Measurements from ENCODE around the gene AKAP5.
"Not testable (repeated sequence)": the region's sequence is repeated elsewhere in the genome, so short reads cannot be mapped to it uniquely, and the experiment has no call there.

The AKAP5 gene

DNA sequence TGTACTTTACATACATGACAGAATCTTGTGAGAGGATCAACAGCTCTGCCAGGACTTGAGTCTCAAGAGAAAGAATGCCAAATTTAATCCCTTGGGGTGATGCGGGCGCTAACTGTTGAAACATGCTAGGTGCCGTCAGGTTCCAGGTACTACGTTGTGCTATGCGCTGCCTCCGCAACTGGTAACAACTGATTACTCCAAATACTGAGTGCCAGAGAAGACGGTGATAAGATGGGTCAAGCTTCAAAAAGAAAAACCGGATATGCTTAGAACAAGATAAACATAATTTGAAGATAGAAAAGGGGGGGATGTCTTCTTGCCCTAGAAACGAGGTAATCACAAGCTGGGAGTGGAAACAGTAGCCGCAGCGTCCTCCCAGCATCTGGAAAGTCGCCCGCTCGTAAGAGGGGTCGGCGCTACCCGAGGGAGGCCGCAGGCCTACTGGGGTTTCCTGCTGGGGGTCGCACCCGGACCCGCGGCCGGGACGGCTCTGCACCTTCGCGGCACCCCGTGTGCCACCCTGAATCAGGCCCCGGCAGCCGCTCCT lies 37.7 kb downstream of the AKAP5 start:
- no peak for TF ChIP-seq GATA1 (IDR thresholded peaks at IDR 0.05; ENCODE audit: low read depth, low read length)
- no peak for TF ChIP-seq POLR2A (IDR thresholded peaks at IDR 0.05; ENCODE audit: low read length)
- peak; percentile 67 to 73 for DNase-seq

DNA sequence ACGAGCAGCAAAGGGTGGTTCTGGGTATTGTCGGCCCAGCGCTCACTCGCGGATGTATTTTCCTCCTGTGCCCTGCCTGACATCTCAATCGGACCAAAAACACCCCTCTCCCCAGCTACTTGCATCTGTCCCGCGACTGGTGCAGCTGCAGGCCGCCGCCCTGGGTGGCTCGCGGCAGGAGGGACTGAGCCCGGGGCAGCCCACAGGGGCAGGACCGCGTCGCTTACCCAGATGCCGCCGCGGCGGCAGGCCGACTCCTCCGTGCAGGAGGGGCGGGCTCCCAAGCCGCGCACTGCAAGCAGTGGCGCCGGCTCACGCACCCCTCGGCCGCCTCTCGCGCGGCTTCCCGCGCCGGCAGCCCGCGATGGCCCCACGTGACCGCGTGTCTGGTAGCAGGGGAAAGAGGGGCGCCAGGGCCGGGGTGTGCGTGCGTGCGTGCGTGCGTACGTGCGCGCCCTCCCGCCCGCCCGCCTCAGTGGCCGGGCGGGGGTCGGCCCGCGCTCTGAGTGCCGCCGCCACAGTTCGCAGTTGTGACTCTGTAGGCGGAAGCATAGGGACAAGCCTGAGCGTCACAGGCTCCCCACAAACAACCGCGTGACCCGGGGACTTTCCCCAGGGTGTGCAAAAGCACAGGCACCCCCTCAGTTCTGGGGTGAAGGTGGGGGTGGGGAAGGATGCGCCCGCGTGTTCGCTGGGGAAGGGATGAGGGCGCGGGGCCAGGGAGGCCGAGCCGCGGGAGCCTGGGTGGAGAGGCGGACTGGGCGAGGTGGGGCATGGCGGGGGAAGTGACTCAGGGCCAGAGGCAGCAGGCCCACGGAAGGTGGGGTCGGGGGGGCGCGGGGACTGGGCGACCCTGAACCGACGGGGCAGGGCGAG lies 38.4 kb downstream of the AKAP5 start, which contains the start of gene ZBTB25:
Gene ZBTB25 (minus strand): TSS at position 405 of the 876 bp plus-strand sequence. CDS start 13,305 bp downstream, outside the sequence.
- no peak for TF ChIP-seq GATA1 (IDR thresholded peaks at IDR 0.05; ENCODE audit: low read depth, low read length)
- peak; percentile 82 for TF ChIP-seq POLR2A (IDR thresholded peaks at IDR 0.05; ENCODE audit: low read length)
- DNase-seq, result peak; percentile 94

- DNase-seq, result peak; percentile 87 to 90
- no peak for TF ChIP-seq POLR2A (IDR thresholded peaks at IDR 0.05; ENCODE audit: low read length)
- TF ChIP-seq GATA1 (IDR thresholded peaks at IDR 0.05; ENCODE audit: low read depth, low read length), result no peak
Measured at GRCh38 chr14:64504310-64504896, 39.1 kb downstream of the AKAP5 start, which contains the start of gene ZBTB1. Gene ZBTB1, plus strand, starts transcription at chr14:64504770. Its CDS starts 16,735 bp downstream, at chr14:64521505.

- no peak for TF ChIP-seq GATA1 (IDR thresholded peaks at IDR 0.05; ENCODE audit: low read depth, low read length)
- DNase-seq, result peak; percentile 89 to 91
Measured at GRCh38 chr14:64504897-64505794, 39.8 kb downstream of the AKAP5 start.

DNA sequence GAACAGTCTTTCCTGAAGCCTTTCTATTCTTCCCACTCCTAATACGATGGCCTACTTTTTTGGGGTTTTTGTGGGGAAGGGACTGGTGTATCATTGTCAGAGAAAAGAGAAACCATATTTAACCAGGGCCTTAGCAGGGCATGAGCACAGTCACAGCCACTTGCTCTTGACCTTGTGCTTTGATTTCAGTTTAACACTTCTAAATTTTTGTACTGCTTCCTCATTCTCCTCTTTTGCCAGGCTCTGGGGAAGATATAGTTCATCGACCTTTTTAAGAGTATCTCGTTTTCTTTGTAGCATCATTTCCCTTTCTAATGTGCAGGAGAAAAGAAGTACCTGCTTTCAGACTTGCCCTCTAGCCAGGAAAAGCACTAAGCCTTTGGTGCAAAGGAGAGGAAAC lies 41.4 kb downstream of the AKAP5 start:
- DNase-seq, result no peak
- TF ChIP-seq POLR2A (IDR thresholded peaks at IDR 0.05; ENCODE audit: low read length), result no peak

- DNase-seq, result peak in 1 of 2 experiments; percentile 16
Measured at GRCh38 chr14:64507376-64508156, 42.3 kb downstream of the AKAP5 start.

DNA sequence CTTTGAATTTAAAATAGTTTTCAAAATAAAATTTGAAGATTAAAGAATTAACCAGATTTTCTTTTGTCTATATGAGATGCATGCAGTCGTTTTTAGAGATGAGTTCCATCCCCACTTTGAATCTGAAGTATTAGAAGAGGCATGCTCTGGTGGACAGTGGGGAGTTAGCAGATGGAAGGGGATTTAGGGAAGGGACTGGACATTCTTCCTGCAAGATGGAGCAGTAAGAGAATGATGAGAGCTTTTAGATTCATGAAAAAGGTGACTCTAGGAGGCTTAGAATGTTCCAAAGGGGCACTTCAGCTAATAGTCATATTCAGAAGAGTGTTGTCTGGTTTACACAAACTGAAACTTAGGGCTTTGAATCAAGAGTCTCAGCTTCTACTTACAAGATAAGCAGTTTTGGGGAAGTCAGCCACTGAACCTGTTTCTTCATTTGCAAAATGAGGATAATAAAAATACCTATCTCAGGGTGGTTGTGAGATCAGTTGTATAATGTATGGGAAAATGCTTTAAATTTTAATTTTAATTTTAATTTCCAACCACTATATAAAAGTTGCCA lies 43.0 kb downstream of the AKAP5 start:
- DNase-seq, result no peak
- TF ChIP-seq POLR2A (IDR thresholded peaks at IDR 0.05; ENCODE audit: low read length), result no peak
- TF ChIP-seq GATA1 (IDR thresholded peaks at IDR 0.05; ENCODE audit: low read depth, low read length), result no peak

More at GRCh38 chr14:64507376-64508156, 42.3 kb downstream of the AKAP5 start:
- TF ChIP-seq GATA1 (IDR thresholded peaks at IDR 0.05; ENCODE audit: low read depth, low read length), result no peak
- TF ChIP-seq POLR2A (IDR thresholded peaks at IDR 0.05; ENCODE audit: low read length), result no peak

DNA sequence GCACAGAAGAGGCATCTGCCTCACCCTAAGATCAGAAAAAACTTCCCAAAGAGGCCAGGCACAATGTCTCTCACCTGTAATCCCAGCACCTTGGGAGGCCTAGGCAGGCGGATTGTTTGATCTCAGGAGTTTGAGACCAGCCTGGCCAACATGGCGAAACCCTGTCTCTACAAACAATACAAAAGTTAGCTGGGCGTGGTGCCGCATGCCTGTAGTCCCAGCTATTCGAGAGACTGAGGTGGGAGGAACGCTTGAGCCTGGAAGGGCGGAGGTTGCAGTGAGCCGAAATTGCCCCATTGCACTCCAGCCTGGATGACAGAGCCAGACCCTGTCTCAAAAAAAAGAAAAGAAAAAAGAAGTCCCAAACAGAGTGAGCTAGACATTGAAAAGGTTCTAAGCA lies 43.7 kb downstream of the AKAP5 start:
- no peak for TF ChIP-seq POLR2A (IDR thresholded peaks at IDR 0.05; ENCODE audit: low read length)
- TF ChIP-seq GATA1 (IDR thresholded peaks at IDR 0.05; ENCODE audit: low read depth, low read length), result no peak
- no peak for DNase-seq

DNA sequence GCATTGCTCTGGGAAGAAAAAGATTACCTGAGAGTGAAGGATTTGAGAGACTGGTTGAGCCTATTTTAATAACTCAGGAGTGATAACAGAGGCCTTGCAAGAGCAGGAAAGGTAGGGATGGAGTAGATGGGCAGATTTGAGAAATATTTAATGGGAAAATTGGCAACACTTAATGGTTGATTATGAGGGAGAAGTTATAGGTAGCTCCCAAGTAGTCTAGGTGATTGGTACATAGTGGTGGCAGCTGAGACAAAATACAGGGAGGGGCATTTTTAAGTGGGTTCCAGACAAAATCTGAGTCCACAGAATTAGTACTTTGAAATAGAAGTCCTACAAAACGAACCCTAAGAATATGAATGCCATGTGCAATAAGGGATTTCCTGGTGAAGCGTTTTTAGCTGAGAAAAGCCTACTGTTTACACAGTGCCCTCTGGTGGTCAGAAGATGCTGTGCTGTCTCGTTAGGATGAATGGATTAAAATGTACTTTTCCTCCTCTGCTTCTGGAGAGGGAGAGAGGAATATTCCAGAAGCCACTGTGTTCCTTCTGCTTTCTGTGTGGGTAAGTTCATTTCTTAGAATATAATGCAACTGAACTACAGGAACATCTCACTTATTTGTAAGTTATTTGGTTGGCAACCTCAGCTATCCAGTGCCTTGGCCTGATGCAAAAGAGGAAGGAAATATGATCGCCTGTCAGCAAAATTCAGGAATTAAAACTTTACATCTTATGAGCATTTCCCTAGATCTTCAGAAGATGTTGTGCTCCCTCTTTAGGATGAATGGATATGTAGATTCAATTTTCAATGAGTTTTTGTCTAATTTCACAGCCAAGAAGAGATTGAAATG lies 45.7 kb downstream of the AKAP5 start:
- TF ChIP-seq GATA1 (IDR thresholded peaks at IDR 0.05; ENCODE audit: low read depth, low read length) (no peak), POLR2A (IDR thresholded peaks at IDR 0.05; ENCODE audit: low read length) (no peak)
- peak; percentile 74 to 85 for DNase-seq

DNA sequence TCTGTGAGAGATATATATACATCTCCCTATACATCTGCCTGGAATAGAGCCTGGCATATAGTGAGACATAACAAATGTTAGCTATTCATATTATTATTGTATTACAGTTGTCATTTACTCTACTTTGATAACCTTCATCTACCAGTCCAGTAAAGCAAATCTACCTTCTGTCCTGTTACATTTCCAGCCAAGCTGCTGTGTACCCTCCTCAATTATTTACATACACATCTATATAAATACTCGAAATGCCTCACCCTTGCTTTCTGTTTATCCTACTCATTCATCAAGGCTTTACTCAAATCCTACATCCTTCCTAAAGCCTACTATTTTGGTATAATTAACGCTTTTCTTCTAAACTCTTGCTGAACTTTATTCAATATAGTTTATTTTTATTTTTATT lies 48.0 kb downstream of the AKAP5 start:
- TF ChIP-seq POLR2A (IDR thresholded peaks at IDR 0.05; ENCODE audit: low read length) (no peak), GATA1 (IDR thresholded peaks at IDR 0.05; ENCODE audit: low read depth, low read length) (no peak)
- no peak for DNase-seq

- DNase-seq, result no peak
- TF ChIP-seq POLR2A (IDR thresholded peaks at IDR 0.05; ENCODE audit: low read length), result no peak
Measured at GRCh38 chr14:64515053-64515452, 49.8 kb downstream of the AKAP5 start.

GRCh38 chr14:64516969-64517368 lies 51.7 kb downstream of the AKAP5 start:
- no peak for DNase-seq
- no peak for TF ChIP-seq POLR2A (IDR thresholded peaks at IDR 0.05; ENCODE audit: low read length)
- TF ChIP-seq GATA1 (IDR thresholded peaks at IDR 0.05; ENCODE audit: low read depth, low read length), result no peak

DNA sequence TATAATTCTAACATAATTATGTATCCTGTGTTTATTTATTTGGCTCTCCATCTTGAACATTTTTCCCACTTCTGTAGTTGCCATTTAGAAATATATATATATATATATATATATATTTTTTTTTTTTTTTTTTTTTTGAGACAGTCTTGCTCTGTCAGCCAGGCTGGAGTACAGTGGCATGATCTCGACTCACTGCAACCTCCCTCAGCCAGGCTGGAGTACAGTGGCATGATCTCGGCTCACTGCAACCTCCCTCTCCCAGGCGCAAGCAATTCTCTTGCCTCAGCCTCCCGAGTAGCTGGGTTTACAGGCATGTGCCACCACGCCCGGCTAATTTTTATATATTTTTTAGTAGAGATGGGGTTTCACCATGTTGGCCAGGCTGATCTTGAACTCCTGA lies 52.4 kb downstream of the AKAP5 start:
- DNase-seq, result not testable (repeated sequence)
